ENCODE data around the gene PALLD. TPM values are rescaled to one million over a fixed set of nuclear protein-coding genes. Genes with fewer than 3 reads are reported as not detected.

PALLD gene
- total RNA-seq, 1 experiment from 2014 or later: 166 TPM

- TF ChIP-seq ELF1 (IDR thresholded peaks at IDR 0.05; ENCODE audit: borderline replicate concordance, low read depth): no peak
- TF ChIP-seq SRF (IDR thresholded peaks at IDR 0.05; ENCODE audit: low read depth): no peak
These were observed 105.0 kb downstream of the PALLD start (continued) for GRCh38 chr4:168601899-168602298.

- intact Hi-C loops (cut with micrococcal nuclease): no loop called here
- H3K9ac ChIP-seq (ENCODE audit: low read length): peak overlapping the region; percentile 46
- DNase-seq (ENCODE audit: low read depth, low spot score) (peak; percentile 68), ATAC-seq (peak; percentile 84)
- no peaks in the 10 kb centered on the region for H4K20me1 ChIP-seq (ENCODE audit: insufficient read depth)
- ChIA-PET POLR2A (interaction anchor here (1.3 to 1.9 kb wide), 3 partner anchors 12 to 16 kb away, joined by 3 to 6 read pairs (median 3); no protein-coding TSS in a partner anchor), RAD21 (ENCODE audit: low non-redundant PET in 1 of 2, low total read pairs in 2 of 2, uncharacterized antibody in 2 of 2, unreplicated experiment in 2 of 2) (interaction anchor here in 1 of 2 experiments (0.5 to 0.7 kb wide), 2 partner anchors 19 to 317 kb away, joined by 3 read pairs; no protein-coding TSS in a partner anchor), CTCF (interaction anchor here (1.0 to 1.3 kb wide), 2 partner anchors 16 to 19 kb away, joined by 4 read pairs; no protein-coding TSS in a partner anchor)
- BruUV-seq (replicated peaks): no TSS peak
- H3K79me2 ChIP-seq (ENCODE audit: insufficient read depth, low read length): peaks cover 21% of the 10 kb centered on the region
- H3K9me2 ChIP-seq (ENCODE audit: insufficient read depth): no peaks in the 10 kb centered on the region
- H3K36me3 ChIP-seq (ENCODE audit: control insufficient read depth in 1 of 2, insufficient read depth in 2 of 2, low read length in 2 of 2): no peaks in the 10 kb centered on the region; a peak in 1 of 4 replicates
- peak overlapping the region; percentile 66 for H3K4me2 ChIP-seq (ENCODE audit: low read length)
- peak overlapping the region; percentile 41 for H2AFZ ChIP-seq (ENCODE audit: low read depth, low read length, poor library complexity, severe bottlenecking)
- H3K9me3 ChIP-seq (ENCODE audit: control insufficient read depth in 1 of 2, insufficient read depth in 1 of 2, low read depth in 1 of 2, low read length in 2 of 2): no peaks in the 10 kb centered on the region
- TF ChIP-seq SRF (IDR thresholded peaks at IDR 0.05; ENCODE audit: low read depth) (peak; percentile 28; the same call in 1 of the 2 replicates), JUND (IDR thresholded peaks at IDR 0.05) (peak; percentile 89), MAX (IDR thresholded peaks at IDR 0.05) (peak; percentile 48), CBX3 (IDR thresholded peaks at IDR 0.05; ENCODE audit: low read depth) (peak; percentile 59; the same call in 1 of the 2 replicates), TCF7L2 (IDR thresholded peaks at IDR 0.05; ENCODE audit: borderline replicate concordance, extremely low read depth, insufficient read depth, insufficient read length) (no peak), POLR2A (IDR thresholded peaks at IDR 0.05; ENCODE audit: borderline replicate concordance, extremely low read depth, insufficient read depth, insufficient read length) (no peak), YY1 (IDR thresholded peaks at IDR 0.05; ENCODE audit: extremely low read depth, insufficient replicate concordance, low read depth, low read length) (no peak), EGR1 (IDR thresholded peaks at IDR 0.05; ENCODE audit: low read depth) (0 out of 2 replicates have a peak, but pooled peaks have one; percentile 20), EZH2phosphoT487 (IDR thresholded peaks at IDR 0.05; ENCODE audit: borderline replicate concordance) (no peak), ELF1 (IDR thresholded peaks at IDR 0.05; ENCODE audit: borderline replicate concordance, low read depth) (no peak), FOSL1 (IDR thresholded peaks at IDR 0.05; ENCODE audit: low read depth) (peak; percentile 87), POLR2AphosphoS5 (IDR thresholded peaks at IDR 0.05; ENCODE audit: low read depth, low read length) (peak; percentile 57), EZH2 (IDR thresholded peaks at IDR 0.05) (no peak), CEBPB (IDR thresholded peaks at IDR 0.05; ENCODE audit: low read depth) (peak; percentile 28; the same call in 1 of the 2 replicates), SP1 (IDR thresholded peaks at IDR 0.05; ENCODE audit: low read depth) (peak; percentile 74)
- H3K27me3 ChIP-seq (ENCODE audit: insufficient read depth, low read length): no peaks in the 10 kb centered on the region
- peak overlapping the region in 1 of 2 experiments; percentile 21; a peak in 2 of 4 replicates for H3K4me3 ChIP-seq (replicated peaks in 1 of 2; ENCODE audit: low read depth in 1 of 2, low read length in 2 of 2)
- H3K4me1 ChIP-seq (ENCODE audit: control insufficient read depth in 1 of 2, insufficient read depth in 2 of 2, low read length in 2 of 2): peaks cover 72 to 92% of the 10 kb centered on the region in 2 experiments
- H3K27ac ChIP-seq (ENCODE audit: low read depth, low read length): peak overlapping the region; percentile 79
These were observed 107.9 kb downstream of the PALLD start for GRCh38 chr4:168604496-168605373.
